HG03521 (cell line): ENCODE results near the gene SLC9A8.

Experiments
- ATAC-seq: cut with Tn5 transposase; IDR thresholded peaks from one replicate; pipeline ENCODE4 v1.9.1; 2021; ENCODE audit warnings: mild to moderate bottlenecking, moderate library complexity; ENCODE audit not compliant: unreplicated experiment

The SLC9A8 gene

DNA sequence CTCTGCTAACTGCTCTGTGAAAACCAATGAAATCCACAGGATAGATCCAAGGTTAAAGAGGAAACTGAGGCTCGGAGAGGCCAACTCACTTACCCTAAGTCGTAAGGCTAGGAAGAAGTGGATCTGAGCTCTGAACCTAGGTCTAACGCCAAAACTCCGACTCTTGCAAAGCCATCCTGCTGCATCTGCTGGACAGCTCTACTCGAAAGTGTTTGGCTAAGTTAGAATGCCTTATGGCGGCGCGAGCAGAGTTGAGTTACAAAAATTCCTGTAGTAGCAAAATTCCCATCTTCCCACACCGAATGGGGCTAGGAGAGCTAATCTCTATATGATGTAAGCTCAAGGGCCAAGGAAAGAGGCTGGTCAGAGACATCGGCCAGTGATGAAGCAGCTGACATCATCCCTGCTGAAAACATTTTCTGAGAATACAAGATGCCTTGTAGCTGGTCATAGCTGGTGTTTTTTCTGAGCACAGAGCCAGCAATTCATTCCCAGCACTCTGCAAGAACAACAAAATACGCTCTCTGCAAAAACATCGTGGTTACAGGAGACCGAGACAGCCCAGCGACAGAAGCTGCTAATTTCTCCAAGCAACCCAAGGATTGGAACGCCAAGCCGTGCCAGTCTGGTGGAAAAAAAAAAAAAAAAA, 100.9 kb downstream of the SLC9A8 start:
- ATAC-seq, result no peak

DNA sequence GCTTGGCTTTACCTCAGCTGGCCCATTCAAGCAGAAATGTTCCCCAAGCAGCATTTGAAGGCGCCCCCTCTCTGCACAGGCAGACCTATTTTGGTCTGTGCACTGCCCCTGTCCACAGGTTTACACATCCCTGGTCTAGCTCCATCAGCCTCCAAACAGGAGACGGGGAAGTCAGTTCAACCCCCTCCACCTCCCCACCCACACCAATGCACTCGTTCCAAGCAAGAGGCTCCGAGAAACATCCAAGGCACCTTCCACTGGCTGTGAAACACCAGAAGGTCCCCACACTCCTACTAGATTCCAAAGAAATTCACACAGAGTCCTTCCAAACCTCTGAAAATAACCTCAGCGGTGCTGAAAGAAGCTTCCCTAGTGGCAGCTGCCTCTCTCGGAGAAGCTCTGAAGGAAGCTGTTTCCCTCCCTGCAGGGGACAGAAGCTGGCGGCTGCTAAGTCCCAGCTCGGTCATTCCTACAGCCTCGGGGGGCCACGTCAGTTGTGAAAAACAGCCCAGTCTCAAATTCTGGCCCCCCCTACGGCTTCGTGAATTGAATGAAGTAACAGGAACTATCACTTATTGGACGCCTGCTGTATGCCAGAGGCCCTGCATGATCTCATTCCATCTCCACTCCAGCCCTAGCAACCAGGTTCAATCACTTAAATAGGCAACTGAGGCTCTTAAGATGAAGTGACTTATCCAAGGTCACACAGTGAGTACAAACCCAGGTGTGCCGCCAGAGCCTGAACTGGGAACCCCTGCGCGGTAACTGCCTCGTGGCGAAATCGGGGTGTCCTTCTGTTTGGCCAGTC, 101.9 kb downstream of the SLC9A8 start:
- peak; percentile 14 for ATAC-seq

DNA sequence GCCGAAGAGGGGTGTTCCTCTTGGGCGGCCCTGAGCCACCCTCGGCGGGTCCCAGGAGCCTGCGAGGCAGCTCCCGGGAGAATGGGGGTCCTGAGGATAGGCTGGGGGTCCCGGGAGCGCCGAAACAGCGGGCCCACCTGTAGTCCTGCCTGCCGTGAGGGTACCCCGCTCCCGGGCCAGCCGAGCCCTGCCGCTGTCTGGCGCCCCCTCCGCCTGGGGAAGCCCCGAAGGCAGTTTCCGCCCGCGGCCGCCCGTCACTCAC, 102.4 kb downstream of the SLC9A8 start:
- ATAC-seq, result no peak

DNA sequence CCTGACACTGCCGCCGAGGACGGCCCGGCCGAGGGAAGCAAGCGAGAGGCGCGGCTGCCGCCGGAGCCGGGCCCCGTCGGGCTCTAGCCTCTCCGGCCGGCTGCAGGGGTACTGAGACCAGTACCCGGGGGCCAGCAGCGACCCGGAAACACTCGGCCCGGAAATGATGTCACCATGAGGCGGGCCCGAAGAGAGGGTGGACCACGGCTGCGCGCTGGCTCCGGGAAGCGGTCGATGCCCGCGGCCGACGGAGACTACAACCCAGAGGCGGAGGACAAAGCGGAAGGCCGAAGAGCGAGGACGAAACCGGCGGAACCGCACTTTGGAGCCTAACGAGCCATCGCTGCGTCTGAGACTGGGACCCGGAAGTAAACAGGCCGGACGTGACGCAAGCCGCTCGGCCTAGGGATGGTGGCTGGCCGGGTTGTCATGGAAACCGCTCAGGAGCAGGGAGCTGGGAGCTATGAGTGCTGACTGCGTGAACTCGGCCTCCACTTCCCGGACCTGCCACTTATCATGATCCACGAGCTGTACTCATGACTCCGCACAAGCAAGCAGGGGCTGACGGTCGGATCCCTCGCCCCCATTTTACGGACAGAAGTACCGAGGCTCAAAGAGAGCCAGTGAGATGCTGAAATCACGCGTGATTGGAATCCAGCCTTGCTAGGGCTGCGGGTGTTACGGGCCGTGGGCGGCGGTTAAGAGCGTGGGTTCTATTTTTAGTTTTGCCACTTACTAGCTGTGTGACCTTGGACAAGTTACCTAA, 102.9 kb downstream of the SLC9A8 start, which contains the start of gene SPATA2:
TSS of gene SPATA2 (minus strand) at position 150 of the 766 bp plus-strand sequence. CDS start 7,039 bp downstream, outside the sequence.
- ATAC-seq, result peak; percentile 80

DNA sequence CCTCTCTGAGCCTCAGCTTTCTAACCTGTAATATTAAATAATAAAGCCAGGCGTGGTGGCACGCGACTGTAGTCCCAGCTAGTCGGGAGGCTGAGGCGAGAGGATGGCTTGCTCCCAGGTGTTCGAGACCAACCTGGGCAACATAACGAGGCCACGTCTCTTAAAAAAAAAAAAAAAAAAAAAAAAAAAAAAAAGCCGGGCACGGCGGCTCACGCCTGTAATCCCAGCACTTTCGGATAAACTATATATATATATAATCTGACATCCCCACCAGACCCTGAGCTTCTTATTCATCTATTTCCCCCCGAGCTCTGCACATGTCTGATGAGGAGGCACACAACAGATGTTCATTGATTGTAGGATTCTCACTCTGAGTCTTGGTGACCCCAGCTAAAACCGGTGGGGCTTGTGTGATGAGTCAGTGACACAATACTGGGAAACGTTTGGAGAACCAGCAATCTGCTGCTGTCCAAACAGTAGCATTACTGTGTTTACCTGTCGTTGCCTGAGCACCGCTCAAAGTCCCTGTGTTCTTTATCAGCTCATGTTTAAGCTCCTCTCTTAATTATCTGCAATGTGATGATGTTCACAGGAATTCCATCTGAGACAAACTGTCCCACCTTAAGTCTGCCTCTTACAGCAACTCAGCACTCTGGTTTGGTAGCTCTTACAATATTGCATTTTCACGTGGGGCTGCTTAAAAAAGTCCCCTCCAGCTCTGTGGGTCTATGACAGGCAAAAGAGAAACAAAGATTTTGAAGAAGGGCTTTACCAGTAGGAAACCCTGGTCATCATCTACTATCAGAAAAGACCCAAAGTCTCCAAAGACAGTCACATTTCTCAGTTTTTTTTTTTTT, 103.7 kb downstream of the SLC9A8 start:
- ATAC-seq, result no peak

DNA sequence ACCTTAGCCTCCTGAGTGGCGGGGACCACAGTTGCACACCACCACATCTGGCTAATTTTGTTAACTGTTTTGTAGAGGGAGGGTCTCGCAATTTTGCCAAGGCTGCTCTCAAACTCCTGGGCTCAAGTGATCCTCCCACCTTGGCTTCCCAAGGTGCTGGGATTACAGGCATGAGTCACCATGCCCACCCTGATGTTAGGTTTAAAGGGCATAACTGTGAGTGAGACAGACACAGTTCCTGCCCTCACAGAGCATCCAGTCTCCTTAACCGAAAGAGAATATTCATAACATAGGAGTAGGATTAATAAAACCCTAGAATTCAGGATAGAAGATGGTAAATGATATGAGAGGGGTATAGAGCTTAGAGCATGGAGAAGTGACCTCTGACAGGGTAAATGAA, 105.8 kb downstream of the SLC9A8 start:
- ATAC-seq, result no peak

DNA sequence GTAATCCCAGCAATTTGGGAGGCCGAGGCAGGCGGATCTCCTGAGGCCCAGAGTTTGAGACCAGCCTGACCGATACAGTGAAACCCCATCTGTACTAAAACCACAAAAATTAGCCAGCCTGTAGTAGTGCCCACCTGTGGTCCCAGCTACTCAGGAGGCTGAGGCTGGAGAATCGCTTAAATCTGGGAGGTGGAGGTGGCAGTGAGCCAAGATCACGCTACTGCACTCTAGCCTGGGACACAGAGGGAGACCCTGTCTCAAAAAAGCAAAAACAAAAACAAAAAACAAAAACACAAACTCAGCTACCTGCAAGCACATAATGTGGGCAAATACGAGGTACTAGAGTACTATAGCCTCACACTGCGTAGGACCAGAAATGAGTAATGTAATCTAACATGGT, 106.4 kb downstream of the SLC9A8 start:
- no peak for ATAC-seq

DNA sequence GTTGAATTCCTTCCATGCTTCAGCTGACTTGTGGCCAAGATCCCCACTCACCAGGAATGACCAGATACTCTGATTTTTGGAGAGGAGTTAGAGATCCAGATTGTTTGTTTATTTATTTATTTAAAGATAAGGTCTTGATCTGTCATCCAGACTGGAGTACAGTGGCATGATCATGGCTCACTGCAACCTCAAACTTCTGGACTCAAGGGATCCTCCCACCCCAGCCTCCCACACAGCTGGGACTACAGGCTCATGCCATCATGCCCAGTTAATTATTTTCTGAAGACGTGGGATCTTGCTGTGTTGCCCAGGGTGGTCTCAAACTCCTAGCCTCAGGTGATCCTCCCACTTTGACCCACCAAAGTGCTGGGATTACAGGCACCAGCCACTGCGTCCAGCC, 106.8 kb downstream of the SLC9A8 start:
- no peak for ATAC-seq

DNA sequence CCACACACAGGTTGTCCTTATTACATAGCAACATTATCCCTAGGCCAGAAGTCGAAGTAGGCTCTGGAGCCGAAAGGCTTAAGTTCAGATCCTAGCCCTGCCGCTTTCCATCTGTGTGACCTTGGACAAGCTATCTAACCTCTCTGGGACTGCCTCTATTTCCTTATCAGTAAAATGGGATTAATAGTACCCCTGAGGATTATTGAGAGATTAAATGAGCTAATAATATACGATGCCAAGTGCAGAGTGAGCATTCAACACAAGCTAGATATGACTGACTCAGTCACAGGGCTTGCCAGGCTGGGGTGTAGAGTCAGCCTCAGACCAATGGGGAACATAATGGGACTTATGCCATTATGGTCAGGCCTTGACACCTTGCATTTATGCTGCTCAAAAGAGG, 111.6 kb downstream of the SLC9A8 start:
- ATAC-seq, result no peak

DNA sequence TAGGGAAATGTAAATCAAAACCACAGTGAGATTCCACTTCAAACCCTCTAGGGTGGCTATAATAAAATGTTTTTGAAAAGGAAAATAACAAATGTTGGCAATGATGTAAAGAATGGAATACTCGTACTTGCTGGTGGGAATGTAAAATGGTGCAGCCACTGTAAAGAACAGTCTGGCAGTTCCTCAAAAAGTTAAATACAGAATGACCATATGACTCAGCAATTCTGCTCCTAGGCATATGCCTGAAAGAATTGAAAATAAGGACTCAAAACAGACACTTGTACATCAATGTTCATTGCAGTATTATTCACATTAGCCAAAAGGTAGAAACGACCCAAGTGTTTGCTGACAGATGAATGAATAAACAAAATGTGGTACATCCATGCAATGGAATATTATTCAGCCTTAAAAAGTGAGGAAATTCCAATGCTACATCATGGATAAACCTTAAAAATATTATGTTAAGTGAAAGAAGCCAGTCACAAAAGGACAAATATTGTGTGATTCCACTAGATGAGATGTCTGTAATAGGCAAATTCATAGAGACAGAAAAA, 113.3 kb downstream of the SLC9A8 start:
- ATAC-seq, result no peak

DNA sequence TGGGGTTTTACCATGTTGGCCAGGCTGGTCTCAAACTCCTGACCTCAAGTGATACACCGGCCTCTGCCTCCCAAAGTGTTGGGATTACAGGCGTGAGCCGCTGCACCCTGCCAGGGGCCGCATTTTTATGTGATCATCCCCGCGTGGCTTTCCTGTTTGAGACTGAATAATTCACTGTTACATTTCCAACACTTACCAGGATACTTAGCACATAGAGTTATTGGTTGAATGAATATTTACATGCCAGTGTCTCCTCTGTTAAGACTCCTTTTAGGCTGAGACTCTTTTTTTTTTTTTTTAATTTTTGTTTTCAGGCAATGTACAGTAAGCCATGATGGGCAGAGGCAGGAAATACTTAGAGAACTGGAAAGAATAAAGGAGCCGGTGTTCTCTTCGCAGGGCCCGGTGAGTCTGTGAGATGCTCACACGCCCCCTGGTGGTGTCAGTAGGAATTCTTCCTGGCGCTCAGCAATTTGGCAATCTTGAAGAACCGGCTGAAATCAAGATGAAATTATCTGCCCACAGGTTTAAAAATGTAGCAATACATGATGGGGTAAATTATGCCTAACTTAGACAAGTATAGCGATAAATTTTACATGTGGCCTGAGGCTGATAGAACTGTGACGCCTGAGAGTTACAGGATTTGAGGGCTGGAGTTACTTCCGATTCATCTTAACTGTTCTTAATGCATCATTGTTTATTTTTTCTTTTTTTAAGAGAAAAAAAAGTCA, 115.9 kb downstream of the SLC9A8 start:
- ATAC-seq, result no peak

DNA sequence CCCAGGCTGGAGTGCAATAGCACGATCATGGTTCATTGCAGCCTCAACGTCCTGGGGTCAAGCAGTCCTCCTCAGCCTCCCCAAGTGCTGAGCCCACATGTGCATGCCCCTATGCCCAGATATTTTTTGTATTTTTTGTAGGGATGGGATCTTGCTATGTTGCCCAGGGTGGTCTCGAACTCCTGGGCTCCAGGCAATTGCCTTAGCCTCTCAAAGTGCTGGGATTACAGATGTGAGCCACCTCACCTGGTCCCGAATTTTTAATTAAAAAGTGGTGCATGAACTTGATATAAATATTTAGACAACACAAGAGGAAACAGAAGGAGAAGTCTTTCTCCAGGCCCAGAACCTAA, 116.5 kb downstream of the SLC9A8 start:
- ATAC-seq, result no peak

DNA sequence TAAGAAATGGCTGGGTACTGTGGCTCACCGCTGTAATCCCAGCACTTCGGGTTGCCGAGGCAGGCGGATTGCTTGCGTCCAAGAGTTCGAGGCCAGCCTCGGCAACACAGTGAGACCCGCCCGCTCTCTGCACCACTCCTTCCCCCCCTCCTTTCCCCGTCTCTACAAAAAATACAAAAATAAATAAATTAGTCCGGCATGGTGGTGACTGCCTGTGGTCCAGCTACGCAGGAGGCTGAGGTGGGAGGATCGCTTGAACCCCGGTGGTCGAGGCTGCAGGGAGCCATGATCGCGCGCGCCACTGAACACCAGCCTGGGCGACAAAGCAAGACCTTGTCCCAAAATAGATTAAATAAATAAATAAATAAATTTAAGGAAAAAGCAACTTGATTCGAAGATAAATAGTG, 123.1 kb downstream of the SLC9A8 start:
- peak; percentile 5 for ATAC-seq

DNA sequence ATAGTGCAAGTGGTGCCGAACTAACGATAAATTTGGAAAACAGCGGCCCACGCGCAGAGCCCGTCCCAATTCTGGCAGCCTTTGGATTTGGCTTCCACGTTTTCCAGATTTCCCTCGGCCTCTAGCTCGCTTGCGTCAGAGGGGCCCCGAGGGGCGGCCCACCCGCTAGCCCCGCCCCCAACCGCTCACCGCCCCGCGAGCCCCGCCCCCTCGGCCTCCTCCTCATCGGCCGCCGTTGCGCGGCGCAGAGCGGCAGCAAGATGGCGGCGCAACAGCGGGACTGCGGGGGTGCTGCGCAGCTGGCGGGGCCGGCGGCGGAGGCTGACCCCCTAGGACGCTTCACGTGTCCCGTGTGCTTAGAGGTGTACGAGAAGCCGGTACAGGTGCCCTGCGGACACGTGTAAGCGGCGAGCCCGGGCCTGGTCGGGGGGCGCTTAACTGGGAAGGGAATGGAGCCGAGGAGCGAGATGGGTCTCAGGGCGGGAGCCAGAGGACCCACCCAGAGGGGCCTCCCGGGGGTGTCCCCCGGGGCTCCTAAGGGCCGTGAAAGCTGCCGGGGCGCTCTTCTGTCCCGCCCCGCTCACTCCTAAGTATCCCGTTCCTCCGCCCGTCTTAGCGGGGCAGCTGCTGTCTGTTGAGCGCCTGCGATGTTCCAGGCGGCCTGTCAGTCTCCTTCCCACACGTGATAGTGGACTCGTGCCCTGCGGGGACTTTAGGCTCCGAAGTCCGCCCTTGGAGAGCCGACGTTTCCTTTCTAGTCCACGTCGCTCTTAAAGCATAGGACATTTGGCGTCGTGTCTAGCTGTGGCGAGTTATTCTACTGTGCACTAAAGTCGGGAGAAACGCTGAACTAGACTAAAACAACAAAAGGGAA, 123.8 kb downstream of the SLC9A8 start, which contains the start of gene RNF114:
TSS of gene RNF114 (plus strand) at position 245 of the 874 bp plus-strand sequence. CDS start at position 261, 16 bp downstream.
- ATAC-seq, result peak; percentile 78

DNA sequence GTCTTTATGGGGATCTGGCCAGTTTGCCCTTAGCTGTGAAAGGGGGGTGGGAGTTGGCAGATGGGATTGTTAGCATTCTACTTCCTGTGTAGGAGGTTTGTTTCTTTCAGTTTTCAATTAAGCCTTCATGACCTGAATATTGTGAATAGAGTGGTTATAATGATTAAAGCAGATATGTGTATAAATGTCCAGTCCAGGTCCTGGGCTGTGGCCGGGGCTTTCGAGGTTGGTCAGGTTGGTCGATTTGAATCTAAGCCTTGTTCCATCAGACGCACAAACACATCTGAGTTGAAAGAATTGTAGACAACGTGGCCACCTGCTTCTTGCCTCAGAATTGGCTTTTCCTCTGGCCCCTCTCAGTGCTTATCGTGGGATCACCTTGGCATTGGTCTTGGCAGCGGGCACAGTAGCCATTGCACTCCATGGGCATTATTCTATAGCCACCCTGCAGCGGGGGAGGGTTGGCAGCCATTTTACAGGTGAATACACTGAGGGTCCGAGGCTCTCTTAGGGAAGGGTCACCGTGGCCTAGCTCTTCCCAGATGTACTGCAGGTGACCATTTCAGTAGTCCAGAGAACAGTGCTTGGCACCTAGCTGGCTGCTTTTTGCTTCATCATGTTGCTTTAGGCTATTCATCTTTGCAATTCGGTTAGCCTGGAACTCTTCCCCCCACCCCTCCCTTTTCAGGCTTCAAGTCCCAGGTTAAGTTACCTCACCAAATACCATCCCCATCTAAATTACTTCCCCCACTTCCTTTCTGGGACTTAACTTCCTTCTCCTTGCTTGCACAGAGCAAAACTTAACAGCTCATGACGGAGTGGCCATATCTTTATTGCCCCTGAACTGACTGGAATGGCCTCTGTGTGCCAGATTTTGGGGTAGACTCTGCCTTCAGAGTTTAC, 124.7 kb downstream of the SLC9A8 start:
- no peak for ATAC-seq

DNA sequence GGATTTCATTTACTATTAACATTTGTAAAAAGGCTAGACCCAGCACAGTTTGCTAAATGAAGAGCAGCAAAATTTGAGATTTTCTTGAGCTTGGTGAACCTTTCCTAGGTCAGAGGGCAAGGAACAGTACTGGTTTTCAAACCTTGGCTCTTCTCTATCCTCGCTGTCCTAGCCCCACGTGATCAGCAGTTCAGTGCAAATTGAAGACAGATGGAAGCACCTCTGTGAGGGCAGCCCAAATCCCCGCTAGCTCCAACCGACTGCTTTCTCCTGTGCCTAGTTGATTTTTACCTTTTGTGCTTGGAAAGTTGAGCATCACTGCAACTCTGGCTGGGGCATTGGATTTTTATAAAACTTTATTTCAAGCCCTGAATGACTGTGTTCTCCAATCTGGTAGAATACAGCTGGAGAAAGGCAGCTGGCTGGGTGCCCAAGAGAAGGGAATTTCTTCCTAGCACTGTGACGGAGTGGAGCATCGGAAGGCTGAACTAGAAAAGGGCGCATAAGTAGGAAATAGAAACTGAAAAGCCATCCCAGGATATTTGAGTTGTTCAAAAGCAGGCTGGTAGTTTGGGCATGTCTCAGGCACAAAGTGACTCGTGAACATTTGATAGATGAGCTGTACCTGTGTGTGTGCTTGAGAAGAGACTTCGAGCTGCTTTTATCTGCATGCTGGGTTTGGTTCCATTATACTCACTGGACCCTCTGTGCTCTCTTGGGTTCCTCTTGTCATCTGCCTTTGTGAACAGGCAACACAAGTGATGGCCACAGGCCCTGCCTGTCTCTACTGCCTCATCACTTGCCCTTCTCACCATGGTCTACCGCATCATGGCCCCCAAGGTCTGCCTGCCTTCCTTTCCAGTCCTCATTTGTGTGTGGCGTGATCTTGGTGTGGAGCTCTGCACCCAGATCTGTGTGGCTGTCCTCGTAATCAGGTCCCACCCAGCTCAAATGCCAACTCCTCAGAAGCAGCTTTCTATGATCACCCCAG, 125.8 kb downstream of the SLC9A8 start:
- ATAC-seq, result no peak

DNA sequence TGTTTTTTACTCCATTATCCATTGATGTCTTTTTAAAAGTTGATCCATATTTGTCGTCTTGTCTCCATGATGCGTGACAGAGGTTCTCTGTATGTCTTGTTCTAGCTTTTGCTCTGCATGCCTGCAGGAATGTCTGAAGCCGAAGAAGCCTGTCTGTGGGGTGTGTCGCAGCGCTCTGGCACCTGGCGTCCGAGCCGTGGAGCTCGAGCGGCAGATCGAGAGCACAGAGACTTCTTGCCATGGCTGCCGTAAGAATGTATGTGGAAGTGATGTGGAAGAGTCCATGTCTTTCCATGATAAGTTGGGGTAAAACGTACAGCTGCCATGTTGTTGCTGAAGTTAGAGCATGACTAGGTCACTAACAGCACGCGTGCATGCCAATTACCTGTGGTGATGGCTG, 128.8 kb downstream of the SLC9A8 start:
- no peak for ATAC-seq
